HEK293T (cell line): ENCODE data around the gene COX6A2.

ENCODE experiments used
- CTCF ChIA-PET: fragments of 350-600 bp; formaldehyde crosslinking; extraction: SDS; loops from one replicate; lab custom pipeline; 2021; ENCODE audit warnings: antibody characterized with exemption, inconsistent platforms; lab: Yijun Ruan, JAX
- POLR2A ChIA-PET: fragments of 350-600 bp; formaldehyde crosslinking; extraction: SDS; loops from one replicate; lab custom pipeline; 2020; ENCODE audit warnings: antibody characterized with exemption, inconsistent platforms; lab: Yijun Ruan, JAX
- DNase-seq: peaks from one replicate; pipeline ENCODE4 v3.0.0; 2012; ENCODE audit warnings: mixed read lengths; ENCODE audit errors: extremely low spot score
- ARNT ChIP-seq: fragments of 450-650 bp; IDR thresholded peaks from 2 replicates; pipeline ENCODE4 v1.6.1; 2017; ENCODE audit warnings: mild to moderate bottlenecking
- BHLHE40 ChIP-seq: fragments of 450-650 bp; IDR thresholded peaks from 2 replicates; pipeline ENCODE4 v1.6.1; 2016; ENCODE audit warnings: mild to moderate bottlenecking, moderate library complexity, borderline replicate concordance
- CTBP1 ChIP-seq: fragments of 450-650 bp; IDR thresholded peaks from 2 replicates; pipeline ENCODE4 v1.6.1; 2016; ENCODE audit warnings: borderline replicate concordance
- ELF4 ChIP-seq: fragments of 450-650 bp; IDR thresholded peaks from 2 replicates; pipeline ENCODE4 v1.6.1; 2017; ENCODE audit warnings: antibody characterized with exemption
- FOXA1 ChIP-seq: fragments of 450-650 bp; IDR thresholded peaks from 2 replicates; pipeline ENCODE4 v1.6.1; 2016; ENCODE audit warnings: mild to moderate bottlenecking
- FOXK2 ChIP-seq: fragments of 450-650 bp; IDR thresholded peaks from 2 replicates; pipeline ENCODE4 v1.6.1; 2016; ENCODE audit warnings: mild to moderate bottlenecking
- FOXM1 ChIP-seq: fragments of 450-650 bp; IDR thresholded peaks from 2 replicates; pipeline ENCODE4 v1.6.1; 2017; ENCODE audit warnings: mild to moderate bottlenecking, borderline replicate concordance
- HDGF ChIP-seq: fragments of 450-650 bp; IDR thresholded peaks from 2 replicates; pipeline ENCODE4 v1.6.1; 2017; ENCODE audit warnings: antibody characterized with exemption, borderline replicate concordance
- L3MBTL2 ChIP-seq: fragments of 450-650 bp; conservative IDR thresholded peaks from 2 replicates; pipeline ENCODE4 v1.6.1; 2016; ENCODE audit warnings: mild to moderate bottlenecking
- LEF1 ChIP-seq: fragments of 450-650 bp; IDR thresholded peaks from 2 replicates; pipeline ENCODE4 v1.6.1; 2017; ENCODE audit warnings: mild to moderate bottlenecking, borderline replicate concordance
- NFRKB ChIP-seq: fragments of 450-650 bp; IDR thresholded peaks from 2 replicates; pipeline ENCODE4 v1.6.1; 2016; ENCODE audit warnings: mild to moderate bottlenecking, moderate library complexity
- SP1 ChIP-seq: fragments of 450-650 bp; IDR thresholded peaks from 2 replicates; pipeline ENCODE4 v1.6.1; 2017
- SUZ12 ChIP-seq: fragments of 450-650 bp; IDR thresholded peaks from 2 replicates; pipeline ENCODE4 v1.6.1; 2016; ENCODE audit warnings: mild to moderate bottlenecking
- TARDBP ChIP-seq: fragments of 450-650 bp; IDR thresholded peaks from 2 replicates; pipeline ENCODE4 v1.6.1; 2016
- ZNF384 ChIP-seq: fragments of 450-650 bp; IDR thresholded peaks from 2 replicates; pipeline ENCODE4 v1.6.1; 2016
- TF ChIP-seq, protein P1 (sequence below): fragments of 450-650 bp; IDR thresholded peaks from 2 replicates; pipeline ENCODE4 v1.6.1; 2016

COX6A2 gene

DNA sequence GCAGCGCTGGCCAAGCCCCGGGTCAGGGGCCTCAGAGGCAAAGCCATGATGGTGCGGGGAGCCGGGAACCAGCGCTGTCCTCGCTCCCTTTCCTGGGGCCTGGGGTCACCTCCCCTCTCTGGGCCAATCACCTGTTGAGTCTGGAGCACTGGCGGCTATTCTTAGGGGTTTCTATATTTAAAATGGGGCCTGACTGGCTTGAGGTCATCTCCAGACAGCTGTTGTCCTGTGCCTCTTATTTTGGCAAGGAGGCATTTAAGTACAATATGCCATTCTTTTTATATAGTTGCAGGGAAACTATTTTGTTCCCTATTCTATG is at the start of gene COX6A2:
Gene COX6A2 (minus strand): TSS at position 82 of the 319 bp plus-strand sequence. CDS start 35 bp downstream, at position 47.
- no peak for TF ChIP-seq SUZ12
- TF ChIP-seq LEF1, result no peak
- no peak for TF ChIP-seq L3MBTL2
- no peak for TF ChIP-seq ELF4
- TF ChIP-seq TARDBP, result no peak
- TF ChIP-seq FOXM1, result no peak
- no peak for TF ChIP-seq ARNT
- TF ChIP-seq FOXK2, result no peak
- CTCF ChIA-PET, result no interaction called here
- DNase-seq, result no peak
- POLR2A ChIA-PET, result interaction anchor here (1.1 to 1.2 kb wide), 2 partner anchors 14 to 32 kb away, joined by 3 to 5 read pairs; partner anchors contain the start of gene ZNF843

DNA sequence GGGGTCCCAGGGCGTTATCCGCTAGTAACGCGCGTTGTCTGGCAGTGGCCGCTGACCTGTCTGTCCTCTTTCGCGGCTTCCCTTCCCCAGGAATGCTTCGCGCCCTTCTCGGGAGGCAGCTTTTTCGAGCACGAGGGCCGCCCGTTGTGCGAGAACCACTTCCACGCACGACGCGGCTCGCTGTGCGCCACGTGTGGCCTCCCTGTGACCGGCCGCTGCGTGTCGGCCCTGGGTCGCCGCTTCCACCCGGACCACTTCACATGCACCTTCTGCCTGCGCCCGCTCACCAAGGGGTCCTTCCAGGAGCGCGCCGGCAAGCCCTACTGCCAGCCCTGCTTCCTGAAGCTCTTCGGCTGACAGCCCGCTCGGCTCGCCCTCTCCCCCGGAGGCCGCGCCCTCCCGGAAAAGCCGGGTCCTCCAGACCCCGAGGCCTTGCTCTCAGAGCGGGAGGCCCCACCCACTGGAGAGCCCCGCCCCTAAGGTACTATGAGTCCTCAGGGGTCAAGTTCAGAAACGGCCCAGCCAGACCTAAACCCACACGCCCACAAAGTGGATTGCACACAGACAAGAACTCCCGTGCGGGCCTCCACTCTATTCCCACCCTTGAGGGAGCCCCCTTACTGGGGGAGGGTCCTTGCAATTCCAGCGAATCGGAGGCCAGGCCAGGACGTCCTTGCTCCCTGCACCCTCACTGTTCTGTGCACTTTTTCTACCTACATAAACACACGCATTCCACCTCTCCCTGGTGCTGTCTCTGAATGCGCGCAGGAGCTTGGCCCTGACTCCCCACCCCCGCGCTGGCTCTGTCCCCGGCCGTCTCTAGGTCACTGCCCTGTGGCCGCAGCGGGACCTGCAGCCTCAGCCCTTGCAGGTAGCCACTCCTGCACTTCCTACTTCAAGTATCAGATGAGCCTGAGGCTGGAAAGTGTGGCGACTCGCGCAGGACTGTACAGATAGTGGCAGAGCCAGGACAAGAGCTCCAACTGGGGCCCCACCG is 49.4 kb upstream of the COX6A2 start:
- DNase-seq, result no peak
- TF ChIP-seq ZNF384 (no peak), SUZ12 (no peak), TARDBP (no peak), ELF4 (no peak), CTBP1 (no peak), FOXA1 (no peak), NFRKB (no peak), BHLHE40 (no peak), L3MBTL2 (no peak), HDGF (no peak)
- CTCF ChIA-PET, result no interaction called here
- POLR2A ChIA-PET, result no interaction called here

DNA sequence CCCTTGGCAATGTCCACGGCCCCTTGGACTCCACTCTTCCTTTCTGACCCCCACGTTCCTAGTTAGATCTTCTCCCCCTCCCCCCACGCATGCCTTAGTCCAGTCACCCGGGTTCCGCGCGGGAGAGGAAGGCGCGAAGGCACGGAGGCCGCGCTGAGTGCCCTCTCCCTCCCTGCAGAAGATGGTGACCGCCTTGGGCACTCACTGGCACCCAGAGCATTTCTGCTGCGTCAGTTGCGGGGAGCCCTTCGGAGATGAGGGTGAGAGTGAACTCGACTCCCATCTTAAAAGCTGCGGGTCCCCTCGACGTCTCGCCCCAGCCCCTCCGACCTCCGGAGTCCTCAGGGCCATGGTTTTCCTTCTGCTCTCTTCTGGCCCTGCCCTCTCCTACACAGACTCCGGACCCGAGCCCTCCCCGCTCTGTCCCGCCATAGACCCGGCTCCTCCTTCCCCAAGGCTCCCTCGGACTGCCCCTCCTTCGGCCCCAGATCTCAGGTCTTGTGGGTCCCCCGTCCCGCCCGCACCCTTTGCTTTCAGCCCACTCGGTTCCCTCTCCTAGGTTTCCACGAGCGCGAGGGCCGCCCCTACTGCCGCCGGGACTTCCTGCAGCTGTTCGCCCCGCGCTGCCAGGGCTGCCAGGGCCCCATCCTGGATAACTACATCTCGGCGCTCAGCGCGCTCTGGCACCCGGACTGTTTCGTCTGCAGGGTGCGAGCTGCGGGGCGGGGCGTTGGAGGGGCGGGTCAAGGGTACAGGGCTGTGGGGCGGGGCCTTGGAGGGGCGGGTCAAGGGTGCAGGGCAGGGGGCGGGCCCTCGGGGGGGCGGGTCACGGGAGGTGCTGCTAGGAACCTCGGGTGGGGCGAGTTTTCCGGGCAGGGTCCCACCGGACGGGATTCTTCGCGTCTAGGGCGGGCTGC is 48.4 kb upstream of the COX6A2 start:
- CTCF ChIA-PET, result no interaction called here
- TF ChIP-seq FOXM1 (no peak), BHLHE40 (no peak), SP1 (no peak)
- TF ChIP-seq, protein P1, sequence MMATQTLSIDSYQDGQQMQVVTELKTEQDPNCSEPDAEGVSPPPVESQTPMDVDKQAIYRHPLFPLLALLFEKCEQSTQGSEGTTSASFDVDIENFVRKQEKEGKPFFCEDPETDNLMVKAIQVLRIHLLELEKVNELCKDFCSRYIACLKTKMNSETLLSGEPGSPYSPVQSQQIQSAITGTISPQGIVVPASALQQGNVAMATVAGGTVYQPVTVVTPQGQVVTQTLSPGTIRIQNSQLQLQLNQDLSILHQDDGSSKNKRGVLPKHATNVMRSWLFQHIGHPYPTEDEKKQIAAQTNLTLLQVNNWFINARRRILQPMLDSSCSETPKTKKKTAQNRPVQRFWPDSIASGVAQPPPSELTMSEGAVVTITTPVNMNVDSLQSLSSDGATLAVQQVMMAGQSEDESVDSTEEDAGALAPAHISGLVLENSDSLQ, result no peak
- POLR2A ChIA-PET, result no interaction called here
- no peak for DNase-seq

DNA sequence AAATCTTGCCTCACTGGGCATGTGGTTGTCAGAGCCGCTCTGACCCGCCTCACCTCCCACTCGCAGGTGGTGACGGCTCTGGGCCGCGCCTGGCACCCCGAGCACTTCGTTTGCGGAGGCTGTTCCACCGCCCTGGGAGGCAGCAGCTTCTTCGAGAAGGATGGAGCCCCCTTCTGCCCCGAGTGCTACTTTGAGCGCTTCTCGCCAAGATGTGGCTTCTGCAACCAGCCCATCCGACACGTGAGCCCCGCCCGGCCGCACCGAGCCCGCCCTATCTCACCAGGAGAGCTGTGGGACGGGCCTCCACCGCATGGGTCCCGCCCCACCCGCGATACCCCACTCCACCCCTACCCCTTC is 47.8 kb upstream of the COX6A2 start:
- ChIA-PET CTCF (no interaction called here), POLR2A (no interaction called here)
- no peak for DNase-seq
- TF ChIP-seq TARDBP, result no peak
- no peak for TF ChIP-seq SUZ12

DNA sequence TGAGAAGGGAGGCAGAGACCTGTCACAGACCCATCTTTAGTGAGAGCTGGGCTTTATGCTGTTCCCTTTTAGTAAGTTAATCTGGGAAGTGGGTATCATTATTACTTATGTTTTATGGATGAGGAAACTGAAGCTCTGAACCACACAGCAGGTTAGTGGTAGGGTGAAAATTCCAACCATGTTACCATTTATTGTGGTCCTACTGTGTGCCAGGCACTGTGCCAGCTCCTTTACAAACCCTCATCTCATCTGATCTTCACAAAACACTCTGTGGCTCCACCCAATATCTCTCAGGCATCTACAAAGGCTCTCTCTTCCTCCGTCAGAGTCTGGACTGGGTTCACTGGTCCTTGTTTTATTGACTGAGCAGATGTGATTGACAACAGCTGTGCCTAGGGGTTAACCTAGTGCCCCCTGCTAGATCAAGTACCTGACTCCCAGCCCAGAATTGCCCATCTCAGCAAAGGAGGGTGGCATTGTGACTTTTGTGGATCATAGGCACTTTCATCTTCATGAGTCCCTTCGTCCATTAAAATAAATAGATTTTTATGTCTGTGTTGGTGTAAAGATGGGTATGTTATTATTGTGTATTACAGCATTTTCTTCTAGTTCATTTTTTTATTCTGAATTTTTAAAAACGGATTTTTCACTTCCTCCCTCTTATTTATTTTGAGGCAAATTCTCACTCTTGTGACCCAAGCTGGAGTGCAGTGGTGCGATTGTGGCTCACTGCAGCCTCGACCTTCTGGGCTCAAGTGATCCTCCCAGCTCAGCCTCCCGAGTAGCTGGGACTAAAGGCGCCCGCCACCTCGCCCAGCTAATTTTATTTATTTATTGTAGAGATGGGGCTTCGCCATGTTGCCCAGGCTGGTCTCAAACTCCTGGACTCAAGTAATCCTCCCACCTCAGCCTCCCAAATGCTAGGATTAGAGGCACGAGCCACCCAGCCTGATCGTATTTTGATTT is 46.9 kb upstream of the COX6A2 start:
- TF ChIP-seq FOXM1, result no peak
- no peak for TF ChIP-seq CTBP1
- POLR2A ChIA-PET, result interaction anchor here (0.6 to 1.0 kb wide), 2 partner anchors 15 to 238 kb away, joined by 3 read pairs; a partner anchor contains a TSS
- DNase-seq, result no peak
- CTCF ChIA-PET, result interaction anchor here (1.2 kb wide), 1 partner anchor 14 kb away, joined by 5 read pairs; no protein-coding TSS in a partner anchor

DNA sequence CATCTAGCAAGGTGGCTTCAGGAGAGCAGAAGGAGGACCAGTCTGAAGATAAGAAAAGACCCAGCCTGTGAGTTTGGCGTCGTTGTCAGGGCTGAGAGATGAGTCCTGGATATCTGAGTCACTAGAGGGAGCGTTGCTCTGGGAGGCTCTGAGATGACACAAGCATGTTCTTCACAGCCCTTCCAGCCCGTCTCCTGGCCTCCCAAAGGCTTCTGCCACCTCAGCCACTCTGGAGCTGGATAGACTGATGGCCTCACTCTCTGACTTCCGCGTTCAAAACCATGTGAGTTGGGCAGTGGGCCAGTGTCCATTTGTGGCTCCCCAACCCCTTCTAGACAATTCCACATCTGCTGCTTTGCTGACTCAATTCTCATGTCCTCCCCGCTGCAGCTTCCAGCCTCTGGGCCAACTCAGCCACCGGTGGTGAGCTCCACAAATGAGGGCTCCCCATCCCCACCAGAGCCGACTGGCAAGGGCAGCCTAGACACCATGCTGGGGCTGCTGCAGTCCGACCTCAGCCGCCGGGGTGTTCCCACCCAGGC is 46.1 kb upstream of the COX6A2 start:
- TF ChIP-seq L3MBTL2, result no peak
- TF ChIP-seq FOXK2, result no peak
- no peak for TF ChIP-seq BHLHE40
- TF ChIP-seq NFRKB, result no peak
- TF ChIP-seq ZNF384, result no peak
- TF ChIP-seq CTBP1, result no peak
- no peak for TF ChIP-seq SP1
- TF ChIP-seq SUZ12, result no peak
- no peak for TF ChIP-seq HDGF
- TF ChIP-seq FOXM1, result no peak
- no peak for TF ChIP-seq TARDBP
- TF ChIP-seq LEF1, result no peak
- no peak for TF ChIP-seq FOXA1
- TF ChIP-seq, protein P1, result no peak
- CTCF ChIA-PET, result interaction anchor here (1.2 kb wide), 1 partner anchor 14 kb away, joined by 5 read pairs; no protein-coding TSS in a partner anchor

More for the DNA sequence above, 46.1 kb upstream of the COX6A2 start:
- DNase-seq, result no peak
- POLR2A ChIA-PET, result interaction anchor here (0.6 to 1.0 kb wide), 2 partner anchors 14 to 239 kb away, joined by 3 read pairs; a partner anchor contains a TSS
